HL-60/S4 treated with retinoic acid at 250 ng/mL for 4 days and 3 days (cell line): Measurements from ENCODE around the gene PRKAR1B.
"Not testable (repeated sequence)": the region's sequence is repeated elsewhere in the genome, so short reads cannot be mapped to it uniquely, and the experiment has no call there.

Source experiments
- in situ Hi-C: fragments of 300-500 bp; cut with MboI; formaldehyde crosslinking; loops from 2 replicates; pipeline ENCODE4 v1.7.0; 2022; ENCODE audit warnings: low sequenced_read_pairs

The PRKAR1B gene

GRCh38 chr7:757741-758163 lies 30.7 kb upstream of the PRKAR1B start:
- in situ Hi-C loops: no loop called here

DNA sequence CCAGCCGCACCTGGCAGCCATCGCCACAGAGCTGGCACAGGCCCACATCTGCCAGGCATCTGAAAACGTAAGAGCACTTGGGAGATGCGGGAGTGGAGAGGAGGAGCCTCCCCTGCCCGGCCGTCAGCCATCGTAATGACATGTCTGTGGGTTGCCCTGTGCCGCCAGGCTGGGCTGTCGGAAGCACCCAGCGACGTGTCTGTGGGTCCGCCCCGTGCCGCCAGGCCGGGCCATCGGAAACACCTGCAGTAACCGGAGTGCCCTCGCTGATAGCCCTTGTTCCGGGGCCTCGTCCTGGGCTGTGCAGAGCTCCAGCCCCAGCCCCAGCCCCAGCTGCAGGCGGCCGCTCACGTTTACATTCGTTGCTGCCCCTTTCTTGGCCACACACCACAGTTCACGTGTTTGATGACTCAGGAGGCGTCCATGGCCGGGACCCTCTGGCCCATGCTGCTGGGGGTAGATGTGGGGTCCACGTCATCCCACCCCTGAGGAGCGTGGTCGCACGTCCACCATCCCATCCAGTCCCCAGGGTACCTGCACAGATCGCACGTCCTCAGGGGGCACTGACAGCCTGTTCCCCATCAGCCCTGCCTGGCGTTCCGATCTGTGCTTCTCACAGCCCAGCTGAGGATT lies 30.0 kb upstream of the PRKAR1B start:
- in situ Hi-C loops: no loop called here

- in situ Hi-C loops: no loop called here
Measured at GRCh38 chr7:756231-756927, 29.3 kb upstream of the PRKAR1B start.

DNA sequence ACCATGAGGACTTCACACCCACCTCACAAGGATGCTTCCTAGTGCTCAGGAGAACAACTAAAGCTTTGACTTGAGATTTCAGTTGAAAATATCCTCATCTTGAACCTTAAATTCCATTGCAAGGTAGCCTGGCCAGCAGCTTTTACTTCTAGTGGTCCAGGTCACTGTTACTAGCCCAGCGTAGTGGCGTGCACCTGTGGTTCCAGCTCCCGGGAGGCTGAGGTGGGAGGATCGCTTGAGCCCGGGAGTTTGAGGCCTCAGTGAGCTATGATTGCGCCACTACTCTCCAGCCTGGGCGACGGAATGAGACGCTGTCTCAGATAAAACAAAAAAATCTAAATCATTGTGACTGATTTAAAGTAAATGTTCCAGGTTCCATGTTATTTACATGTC lies 28.3 kb upstream of the PRKAR1B start:
- in situ Hi-C loops: no loop called here

GRCh38 chr7:754531-755412 lies 27.7 kb upstream of the PRKAR1B start:
- in situ Hi-C loops: no loop called here

DNA sequence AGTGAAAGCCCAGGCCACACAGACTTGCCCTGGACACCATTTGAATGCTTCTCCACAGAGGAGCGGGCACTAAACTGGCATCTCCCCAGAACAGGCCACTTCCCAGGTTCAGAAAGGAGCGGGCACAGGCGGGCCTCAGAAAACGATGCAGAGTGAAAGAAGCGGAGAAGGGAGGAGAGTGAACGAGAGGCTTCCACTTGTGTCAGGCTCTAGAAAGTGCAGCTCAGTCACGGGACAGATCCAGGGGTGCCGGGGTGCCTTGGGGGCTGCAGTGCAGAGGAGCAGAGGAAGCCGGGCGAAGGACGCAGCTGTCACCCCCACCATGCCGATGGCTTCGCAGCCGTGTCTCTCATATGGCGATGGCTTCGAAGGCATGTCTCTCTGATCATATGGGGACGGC lies 26.1 kb upstream of the PRKAR1B start:
- in situ Hi-C loops: no loop called here

GRCh38 chr7:752256-752655 lies 25.2 kb upstream of the PRKAR1B start:
- in situ Hi-C loops: not testable (repeated sequence)

GRCh38 chr7:751826-752225 lies 24.7 kb upstream of the PRKAR1B start:
- in situ Hi-C loops: no loop called here

- in situ Hi-C loops: no loop called here
Measured at GRCh38 chr7:750111-750905, 23.2 kb upstream of the PRKAR1B start.

DNA sequence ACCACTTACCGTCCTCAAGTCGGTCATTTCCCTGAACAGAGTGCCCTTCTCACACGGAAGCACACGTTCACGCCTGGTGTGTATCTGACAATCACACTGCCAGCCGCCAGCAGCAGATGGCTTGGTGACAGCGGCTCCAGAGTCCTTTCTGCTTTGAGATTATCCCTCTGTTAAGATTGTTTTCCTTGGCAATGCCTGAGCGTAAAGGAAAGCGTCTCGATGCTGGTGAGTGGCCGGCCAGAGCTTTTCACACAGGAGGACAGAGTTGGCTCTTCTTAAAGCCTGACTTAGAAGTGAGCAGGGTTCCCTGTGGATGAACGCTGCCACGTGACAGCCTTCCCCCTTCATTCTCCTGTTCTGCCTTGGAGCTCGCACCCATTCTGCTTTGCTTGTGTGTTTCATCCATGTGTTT lies 22.1 kb upstream of the PRKAR1B start:
- in situ Hi-C loops: no loop called here

GRCh38 chr7:748446-748845 lies 21.4 kb upstream of the PRKAR1B start:
- in situ Hi-C loops: no loop called here

DNA sequence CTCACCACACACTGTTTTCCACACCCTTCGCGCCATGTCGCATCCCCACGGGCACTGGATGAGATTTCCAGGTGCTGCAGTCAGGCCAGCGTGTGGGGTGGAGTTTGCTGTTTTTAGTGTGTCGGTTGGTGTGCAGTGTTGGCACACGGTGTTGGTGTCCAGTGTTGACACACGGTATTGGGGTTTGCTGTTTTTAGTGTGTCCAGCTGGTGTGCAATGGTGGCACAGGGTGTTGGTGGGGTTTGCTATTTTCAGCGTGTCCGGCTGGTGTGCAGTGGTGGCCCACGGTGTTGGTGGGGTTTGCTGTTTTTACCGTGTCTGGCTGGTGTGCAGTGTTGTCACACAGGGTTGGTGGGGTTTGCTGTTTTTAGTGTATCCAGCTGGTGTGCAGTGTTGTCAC lies 20.1 kb upstream of the PRKAR1B start:
- in situ Hi-C loops: no loop called here

DNA sequence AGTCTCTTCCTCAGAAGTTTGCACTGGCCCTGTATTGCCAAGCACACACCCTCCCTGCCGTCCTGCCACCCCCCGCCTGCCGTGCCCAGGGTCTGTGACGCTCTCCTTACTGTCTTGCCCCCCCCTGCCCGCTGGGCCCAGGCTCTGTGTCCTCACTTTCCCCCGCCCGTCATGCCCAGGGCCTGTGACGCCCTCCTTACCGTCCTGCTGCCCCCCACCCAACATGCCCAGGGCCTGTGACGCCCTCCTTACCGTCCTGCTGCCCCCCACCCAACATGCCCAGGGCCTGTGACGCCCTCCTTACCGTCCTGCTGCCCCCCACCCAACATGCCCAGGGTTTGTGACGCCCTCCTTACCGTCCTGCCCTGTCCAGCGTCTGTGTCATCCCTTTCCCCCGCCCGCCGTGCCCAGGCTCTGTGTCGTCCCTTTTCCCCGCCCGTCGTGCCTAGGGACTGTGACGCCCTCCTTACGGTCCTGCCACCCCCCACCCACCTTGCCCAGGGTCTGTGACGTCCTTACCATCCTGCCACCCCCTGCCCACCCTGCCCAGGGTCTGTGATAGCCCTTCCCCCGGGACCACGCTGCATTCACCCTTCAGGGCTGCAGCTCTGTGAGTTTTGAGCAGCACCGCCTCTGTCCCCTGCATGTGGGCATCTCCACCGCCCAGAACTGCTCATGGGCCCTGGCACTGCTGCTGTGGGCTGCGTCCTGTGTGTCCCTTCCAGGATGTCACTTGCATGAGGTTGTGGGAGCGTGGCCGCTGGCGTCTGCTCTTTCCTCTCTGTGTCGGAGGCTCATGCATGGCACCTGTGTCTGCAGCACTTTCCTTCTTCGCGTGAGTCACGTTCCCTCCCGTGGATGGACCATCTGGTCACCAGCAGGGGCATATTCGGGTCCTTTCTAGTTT lies 19.3 kb upstream of the PRKAR1B start:
- in situ Hi-C loops: no loop called here

DNA sequence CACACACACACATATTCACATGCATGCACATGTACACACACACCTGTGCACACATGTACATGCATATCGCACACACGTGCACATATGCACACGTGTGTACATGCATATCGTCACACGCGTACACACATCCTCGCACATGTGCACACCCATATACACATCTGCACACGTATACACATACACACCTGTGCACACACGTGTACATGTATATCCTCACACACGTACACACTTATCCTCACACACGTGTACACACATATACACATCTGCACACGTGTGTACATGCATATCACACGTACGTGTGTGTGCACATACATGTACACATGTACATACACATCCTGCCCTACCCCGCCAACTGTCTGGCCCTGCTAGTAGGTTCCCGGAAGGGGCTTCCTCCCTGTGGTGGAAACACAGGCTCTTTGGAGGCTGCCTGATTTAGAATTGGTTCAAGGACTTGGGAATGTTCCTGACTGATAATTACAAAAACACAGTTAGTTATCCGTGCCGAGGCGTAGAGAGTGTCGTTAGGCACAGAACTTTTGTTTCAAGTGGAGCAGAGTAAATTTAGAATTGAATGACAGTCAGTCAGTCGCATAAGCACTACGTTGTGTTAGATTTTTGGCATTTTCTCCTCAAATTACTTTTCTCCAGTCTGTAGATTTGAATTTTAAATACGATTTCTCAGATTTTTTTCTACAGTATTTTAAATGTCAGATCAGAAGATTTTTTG lies 18.5 kb upstream of the PRKAR1B start:
- in situ Hi-C loops: no loop called here

- in situ Hi-C loops: no loop called here
Measured at GRCh38 chr7:744854-745430, 17.9 kb upstream of the PRKAR1B start.

GRCh38 chr7:744128-744520 lies 17.0 kb upstream of the PRKAR1B start:
- in situ Hi-C loops: not testable (repeated sequence)

- in situ Hi-C loops: not testable (repeated sequence)
Measured at GRCh38 chr7:743341-744127, 16.5 kb upstream of the PRKAR1B start.

GRCh38 chr7:742791-743190 lies 15.7 kb upstream of the PRKAR1B start:
- in situ Hi-C loops: no loop called here
